ENCODE measurements around the gene UBE4A. TPM values are rescaled to one million over a fixed set of nuclear protein-coding genes. Genes with fewer than 3 reads are reported as not detected.

UBE4A gene
- total and polyA plus RNA-seq, 10 of the 15 experiments (the other 5 are each of a cell fraction or from before 2014, with no cell fraction given): 6.2 to 39.6 (median 30.3) TPM

DNA sequence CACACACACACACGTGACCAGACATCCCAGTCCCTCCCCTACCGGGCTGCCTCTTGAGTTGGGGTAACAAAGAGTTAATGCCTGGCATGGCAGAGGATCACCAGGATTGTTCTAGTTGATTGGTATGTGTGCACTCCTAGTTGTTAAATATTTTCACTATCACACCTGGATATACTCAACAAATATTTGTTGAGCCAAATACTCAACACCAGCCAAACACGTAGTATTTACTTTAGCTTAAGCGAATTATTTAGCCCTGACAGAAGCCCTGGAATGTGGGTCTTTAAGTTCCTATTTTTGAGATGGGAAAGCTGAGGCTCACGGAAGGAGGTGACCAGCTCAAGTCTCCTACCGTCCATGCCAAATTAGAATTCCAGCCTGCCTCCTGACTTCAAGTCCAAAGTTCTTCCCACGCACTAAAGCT is 44.4 kb upstream of the UBE4A start:
- no peak overlapping the region for H3K4me2 ChIP-seq (ENCODE audit: control insufficient read depth, insufficient read depth)
- no peak overlapping the region for H3K4me3 ChIP-seq

DNA sequence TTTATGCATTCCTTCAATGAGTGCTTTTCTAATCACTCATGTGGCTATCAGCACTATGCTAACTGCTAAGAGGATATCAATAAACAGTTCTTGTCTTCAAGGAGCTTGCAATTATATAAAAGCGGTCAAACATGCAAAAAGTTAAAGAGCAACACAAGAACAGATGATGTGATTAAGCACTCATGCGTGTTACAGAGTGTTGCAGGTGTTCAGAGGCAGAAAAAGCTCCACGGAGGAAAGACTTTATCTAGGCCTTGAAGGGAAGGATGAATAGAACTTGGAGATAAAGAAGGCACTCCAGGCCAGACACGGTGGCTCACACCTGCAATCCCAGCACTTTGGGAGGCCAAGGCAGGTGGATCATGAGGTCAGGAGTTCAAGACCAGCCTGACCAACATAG is 41.3 kb upstream of the UBE4A start:
- ChIA-PET RAD21 (ENCODE audit: unreplicated experiment) (interaction anchor here (0.6 to 1.3 kb wide), 3 partner anchors 14 to 27 kb away, joined by 3 to 4 read pairs (median 3); no protein-coding TSS in a partner anchor), CTCF (interaction anchor here (0.7 kb wide), 1 partner anchor 641 kb away, joined by 3 read pairs; no protein-coding TSS in a partner anchor), POLR2A (interaction anchor here (0.6 kb wide), 1 partner anchor 92 kb away, joined by 3 read pairs; no protein-coding TSS in a partner anchor), SMC1A (ENCODE audit: uncharacterized antibody, unreplicated experiment) (interaction anchor here (0.5 to 1.1 kb wide), 4 partner anchors 23 to 460 kb away, joined by 3 to 5 read pairs (median 4); no protein-coding TSS in a partner anchor)
- ATAC-seq (no peak), FAIRE-seq (no peak), DNase-seq (ENCODE audit: low read depth, low spot score) (no peak)
- no peak overlapping the region for H3K27ac ChIP-seq (ENCODE audit: control insufficient read depth, insufficient read depth)
- no peak overlapping the region for H3K4me3 ChIP-seq
- TF ChIP-seq NFYB (IDR thresholded peaks at IDR 0.05; ENCODE audit: insufficient read depth, low read depth, low read length): no peak
- no peak for TF ChIP-seq CEBPB (IDR thresholded peaks at IDR 0.05; ENCODE audit: borderline replicate concordance in 1 of 2, low read depth in 2 of 2, low read length in 2 of 2)
- no peaks in the 10 kb centered on the region for H3K36me3 ChIP-seq (ENCODE audit: control insufficient read depth in 2 of 2, insufficient read depth in 2 of 2, low read length in 1 of 2)
- H3K27me3 ChIP-seq (replicated peaks in 1 of 2; ENCODE audit: control insufficient read depth in 2 of 2, insufficient read depth in 2 of 2, low read length in 1 of 2): no peaks in the 10 kb centered on the region
- in situ Hi-C loops (cut with MboI) (no loop called here), intact Hi-C loops (cut with micrococcal nuclease; ENCODE audit: unreplicated experiment) (no loop called here)
- no peak overlapping the region for H3K4me2 ChIP-seq (ENCODE audit: control insufficient read depth, insufficient read depth)
- no peak overlapping the region for H2AFZ ChIP-seq (ENCODE audit: control insufficient read depth, low read depth, low read length)
- H3K9ac ChIP-seq (ENCODE audit: control insufficient read depth, insufficient read depth, low read length): no peak overlapping the region
- no peaks in the 10 kb centered on the region for H4K20me1 ChIP-seq (ENCODE audit: control insufficient read depth, insufficient read depth)
- WGBS (ENCODE audit: insufficient coverage, insufficient replicate concordance, low lambda C conversion rate, missing lambda C conversion rate): 32% methylated on average over 4 of the region's 4 CpGs
- H3K9me3 ChIP-seq (replicated peaks; ENCODE audit: control insufficient read depth, insufficient read depth, low read length): no peaks in the 10 kb centered on the region
- peaks cover 31% of the 10 kb centered on the region for H3K4me1 ChIP-seq (ENCODE audit: control insufficient read depth, insufficient read depth, low read length)
- no TSS peak for BruUV-seq (replicated peaks)
- H3K79me2 ChIP-seq (ENCODE audit: control insufficient read depth, insufficient read depth, low read length): no peaks in the 10 kb centered on the region

More for the DNA sequence above, 44.4 kb upstream of the UBE4A start:
- no peak for FAIRE-seq
- TF ChIP-seq EZH2 (IDR thresholded peaks at IDR 0.05; ENCODE audit: borderline replicate concordance, control insufficient read depth, low read depth, low read length): no peak
- TF ChIP-seq TCF7 (IDR thresholded peaks at IDR 0.05; ENCODE audit: borderline replicate concordance): no peak
- no peak for TF ChIP-seq MYC (IDR thresholded peaks at IDR 0.05; ENCODE audit: insufficient read depth, insufficient read length, insufficient replicate concordance, low read length, severe bottlenecking)
- no peak for TF ChIP-seq IKZF2 (IDR thresholded peaks at IDR 0.05)
- TF ChIP-seq ESRRA (IDR thresholded peaks at IDR 0.05; ENCODE audit: low read length): no peak
- ChIA-PET RAD21 (ENCODE audit: unreplicated experiment) (interaction anchor here (1.6 kb wide), 1 partner anchor 37 kb away, joined by 3 read pairs; no protein-coding TSS in a partner anchor), POLR2A (interaction anchor here (1.3 kb wide), 1 partner anchor 19 kb away, joined by 3 read pairs; no protein-coding TSS in a partner anchor), SMC1A (ENCODE audit: uncharacterized antibody, unreplicated experiment) (interaction anchor here (1.1 kb wide), 1 partner anchor 38 kb away, joined by 4 read pairs; no protein-coding TSS in a partner anchor), CTCF (interaction anchor here (0.7 to 0.9 kb wide), 2 partner anchors 13 to 120 kb away, joined by 3 read pairs; no protein-coding TSS in a partner anchor)
- Histone ChIP-seq H3K79me2 (ENCODE audit: control insufficient read depth, insufficient read depth, low read length) (no peaks in the 10 kb centered on the region), H4K20me1 (ENCODE audit: control insufficient read depth, insufficient read depth) (no peaks in the 10 kb centered on the region), H3K36me3 (ENCODE audit: control insufficient read depth in 2 of 2, insufficient read depth in 2 of 2, low read length in 1 of 2) (no peaks in the 10 kb centered on the region), H3K9ac (ENCODE audit: control insufficient read depth, insufficient read depth, low read length) (no peak overlapping the region), H2AFZ (ENCODE audit: control insufficient read depth, low read depth, low read length) (no peak overlapping the region), H3K9me3 (replicated peaks; ENCODE audit: control insufficient read depth, insufficient read depth, low read length) (no peaks in the 10 kb centered on the region; the same call in 2 of the 3 replicates), H3K27me3 (replicated peaks in 1 of 2; ENCODE audit: control insufficient read depth in 2 of 2, insufficient read depth in 2 of 2, low read length in 1 of 2) (no peaks in the 10 kb centered on the region), H3K4me1 (ENCODE audit: control insufficient read depth, insufficient read depth, low read length) (peaks cover 26% of the 10 kb centered on the region), H3K27ac (ENCODE audit: control insufficient read depth, insufficient read depth) (no peak overlapping the region)
- ATAC-seq: no peak
- no peak for DNase-seq (ENCODE audit: low read depth, low spot score)
- no TSS peak for BruUV-seq (replicated peaks)
- WGBS (ENCODE audit: insufficient coverage, insufficient replicate concordance, low lambda C conversion rate, missing lambda C conversion rate): 91% methylated on average over 7 of the region's 7 CpGs
- in situ Hi-C loops (cut with MboI) (no loop called here), intact Hi-C loops (cut with micrococcal nuclease; ENCODE audit: unreplicated experiment) (no loop called here)
